Astrocyte (in vitro differentiated cells and primary cell): Measurements from ENCODE around the gene CSTF2. TPM values are rescaled to one million over a fixed set of nuclear protein-coding genes. Genes with fewer than 3 reads are reported as not detected.

ENCODE experiments used
- DNase-seq: peaks from one replicate; pipeline ENCODE4 v3.0.0-alpha.2; 2010; ENCODE audit warnings: low read depth
- FAIRE-seq: peaks from 2 replicates; lab custom pipeline; 2011; peaks lifted over from hg19 to GRCh38; lab: Jason Lieb, UNC
- H2AFZ ChIP-seq: 2 replicates; pipeline ENCODE4 v1.6.0; 2012; ENCODE audit warnings: low read depth, low read length, inconsistent platforms
- H3K27ac ChIP-seq: 2 replicates; pipeline ENCODE4 v1.5.1; 2011; ENCODE audit warnings: low read depth, low read length, inconsistent platforms
- H3K27me3 ChIP-seq: 2 replicates; pipeline ENCODE4 v1.6.0; 2011; ENCODE audit warnings: low read length, inconsistent platforms; ENCODE audit not compliant: insufficient read depth
- H3K36me3 ChIP-seq: 2 replicates; pipeline ENCODE4 v1.5.1; 2011; ENCODE audit warnings: low read length, inconsistent platforms; ENCODE audit not compliant: insufficient read depth
- H3K4me1 ChIP-seq: 2 replicates; pipeline ENCODE4 v1.5.1; 2011; ENCODE audit warnings: low read length, inconsistent platforms; ENCODE audit not compliant: insufficient read depth
- H3K4me2 ChIP-seq: 2 replicates; pipeline ENCODE4 v1.6.0; 2012; ENCODE audit warnings: low read length, inconsistent platforms
- H3K4me3 ChIP-seq: 2 replicates; pipeline ENCODE4 v1.5.1; 2011; ENCODE audit warnings: low read depth, mild to moderate bottlenecking, low read length, inconsistent platforms; ENCODE audit not compliant: insufficient read depth
- H3K79me2 ChIP-seq: 2 replicates; pipeline ENCODE4 v1.6.0; 2012; ENCODE audit warnings: mild to moderate bottlenecking, low read length, inconsistent platforms; ENCODE audit not compliant: insufficient read depth
- H3K9ac ChIP-seq: 2 replicates; pipeline ENCODE4 v1.6.0; 2012; ENCODE audit warnings: mild to moderate bottlenecking, low read length, inconsistent platforms
- H3K9me3 ChIP-seq: 2 replicates; pipeline ENCODE4 v1.5.1; 2012; ENCODE audit warnings: low read depth, mild to moderate bottlenecking, low read length, inconsistent platforms; ENCODE audit not compliant: insufficient read depth
- H4K20me1 ChIP-seq: 2 replicates; pipeline ENCODE4 v1.6.0; 2012; ENCODE audit warnings: low read length, inconsistent platforms; ENCODE audit not compliant: insufficient read depth
- H3K27ac Mint-ChIP-seq: one replicate; pipeline ENCODE4 v1.8.0; 2021; ENCODE audit warnings: mild to moderate bottlenecking, mixed read lengths; ENCODE audit not compliant: unreplicated experiment
- H3K27me3 Mint-ChIP-seq: one replicate; pipeline ENCODE4 v1.8.0; 2021; ENCODE audit warnings: low read depth, mixed read lengths; ENCODE audit not compliant: unreplicated experiment
- H3K36me3 Mint-ChIP-seq: one replicate; pipeline ENCODE4 v1.8.0; 2021; ENCODE audit warnings: low read depth, mixed read lengths; ENCODE audit not compliant: unreplicated experiment
- H3K4me1 Mint-ChIP-seq: one replicate; pipeline ENCODE4 v1.8.0; 2021; ENCODE audit warnings: low read depth, mixed read lengths; ENCODE audit not compliant: unreplicated experiment
- H3K4me3 Mint-ChIP-seq: one replicate; pipeline ENCODE4 v1.8.0; 2021; ENCODE audit warnings: mild to moderate bottlenecking, moderate library complexity, mixed read lengths; ENCODE audit not compliant: unreplicated experiment
- H3K9me3 Mint-ChIP-seq: one replicate; pipeline ENCODE4 v1.8.0; 2021; ENCODE audit warnings: mild to moderate bottlenecking, mixed read lengths; ENCODE audit not compliant: unreplicated experiment
- CTCF ChIP-seq: IDR thresholded peaks from 2 replicates; pipeline ENCODE4 v1.5.1; 2011; ENCODE audit warnings: low read depth, mild to moderate bottlenecking, inconsistent platforms, low read length, moderate library complexity; ENCODE audit not compliant: insufficient read depth
- EZH2 ChIP-seq: IDR thresholded peaks from 2 replicates; pipeline ENCODE4 v1.6.1; 2012; ENCODE audit warnings: mild to moderate bottlenecking, low read length, inconsistent platforms; ENCODE audit not compliant: insufficient read depth
- total RNA-seq: library from RNA; stranded (reverse); gene quantifications from 2 replicates; pipeline ENCODE4 v1.2.1, GENCODE V29; 2021

Gene CSTF2
- total RNA-seq, 1 donor from 2014 or later, result 17.8 TPM

- Mint-ChIP-seq H3K27ac (no peak overlapping the region), H3K4me3 (no peak overlapping the region), H3K4me1 (peaks cover 2% of the 10 kb centered on the region), H3K36me3 (no peaks in the 10 kb centered on the region), H3K27me3 (peaks cover 2% of the 10 kb centered on the region), H3K9me3 (peaks cover 5% of the 10 kb centered on the region)
- no peaks in the 10 kb centered on the region for H3K4me1 ChIP-seq
- no peak overlapping the region for H3K4me2 ChIP-seq
- TF ChIP-seq EZH2 (no peak), CTCF (no peak)
- no peaks in the 10 kb centered on the region for H3K79me2 ChIP-seq
- FAIRE-seq (no peak), DNase-seq (no peak)
- H2AFZ ChIP-seq, result no peak overlapping the region
- no peaks in the 10 kb centered on the region for H3K9me3 ChIP-seq
- H3K36me3 ChIP-seq, result no peaks in the 10 kb centered on the region
- no peak overlapping the region for H3K9ac ChIP-seq
- H3K4me3 ChIP-seq, result no peak overlapping the region
- no peaks in the 10 kb centered on the region for H4K20me1 ChIP-seq
- no peaks in the 10 kb centered on the region for H3K27me3 ChIP-seq
- no peak overlapping the region for H3K27ac ChIP-seq
Measured at GRCh38 chrX:100812216-100813158, 7.7 kb upstream of the CSTF2 start.

GRCh38 chrX:100817340-100817739 lies 2.9 kb upstream of the CSTF2 start:
- peaks cover 10% of the 10 kb centered on the region for H3K79me2 ChIP-seq
- Mint-ChIP-seq H3K27me3 (no peaks in the 10 kb centered on the region), H3K36me3 (no peaks in the 10 kb centered on the region), H3K27ac (no peak overlapping the region), H3K9me3 (no peaks in the 10 kb centered on the region), H3K4me1 (no peaks in the 10 kb centered on the region), H3K4me3 (no peak overlapping the region)
- H3K27me3 ChIP-seq, result no peaks in the 10 kb centered on the region
- H2AFZ ChIP-seq, result no peak overlapping the region
- peaks cover 4% of the 10 kb centered on the region for H3K4me1 ChIP-seq
- H3K27ac ChIP-seq, result no peak overlapping the region
- no peaks in the 10 kb centered on the region for H3K9me3 ChIP-seq
- no peak for TF ChIP-seq CTCF
- TF ChIP-seq EZH2, result no peak
- no peak overlapping the region for H3K4me2 ChIP-seq
- H3K9ac ChIP-seq, result no peak overlapping the region
- FAIRE-seq (no peak), DNase-seq (no peak)
- no peaks in the 10 kb centered on the region for H4K20me1 ChIP-seq
- no peak overlapping the region for H3K4me3 ChIP-seq
- H3K36me3 ChIP-seq, result no peaks in the 10 kb centered on the region

GRCh38 chrX:100819534-100819836 lies 706 bp upstream of the CSTF2 start:
- Histone ChIP-seq H3K4me2 (peak overlapping the region; percentile 96), H3K27me3 (no peaks in the 10 kb centered on the region), H4K20me1 (no peaks in the 10 kb centered on the region), H3K36me3 (peaks cover 12% of the 10 kb centered on the region), H3K27ac (peak overlapping the region; percentile 51), H3K9ac (peak overlapping the region; percentile 86), H3K4me1 (peaks cover 4% of the 10 kb centered on the region), H3K9me3 (no peaks in the 10 kb centered on the region), H2AFZ (peak overlapping the region; percentile 89), H3K79me2 (peaks cover 10% of the 10 kb centered on the region), H3K4me3 (peak overlapping the region; percentile 93)
- Mint-ChIP-seq H3K4me3 (peak overlapping the region; percentile 95), H3K27me3 (no peaks in the 10 kb centered on the region), H3K27ac (peak overlapping the region; percentile 41), H3K9me3 (no peaks in the 10 kb centered on the region), H3K36me3 (no peaks in the 10 kb centered on the region), H3K4me1 (no peaks in the 10 kb centered on the region)
- FAIRE-seq (no peak), DNase-seq (no peak)
- TF ChIP-seq CTCF, result no peak
- no peak for TF ChIP-seq EZH2
